ENCODE results near the gene MIS18A. TPM values are rescaled to one million over a fixed set of nuclear protein-coding genes. Genes with fewer than 3 reads are reported as not detected.
A peak's percentile ranks its signal among the peaks of the same experiment; 100 is the strongest.
"Not testable (repeated sequence)": the region's sequence is repeated elsewhere in the genome, so short reads cannot be mapped to it uniquely, and the experiment has no call there.

MIS18A gene
- total RNA-seq, 3 donors from 2014 or later, result 6.6 to 16.3 (median 6.9) TPM

DNA sequence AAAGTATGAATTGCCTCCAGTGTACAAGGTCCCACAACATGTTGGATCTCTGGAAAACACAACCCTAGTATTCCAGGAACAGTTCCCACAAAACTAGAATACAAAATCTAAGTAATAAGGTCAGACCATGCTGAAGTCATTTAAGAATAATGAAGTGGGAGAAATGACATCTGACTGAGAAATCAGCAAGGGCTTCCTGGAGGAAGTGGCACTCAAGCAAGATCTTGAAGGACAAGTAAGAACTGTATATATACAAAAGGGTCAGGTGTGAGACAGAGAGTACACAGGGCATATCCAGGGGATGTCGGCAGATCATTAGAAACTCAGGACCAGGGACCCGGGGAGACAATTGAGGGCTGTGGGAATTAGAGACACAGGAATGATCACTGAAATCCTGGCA, 18.7 kb downstream of the MIS18A start:
- no peak overlapping the region for H3K4me3 ChIP-seq
- DNase-seq, result no peak
- no peaks in the 10 kb centered on the region for H3K4me1 ChIP-seq (ENCODE audit: low read depth)
- H3K9me3 ChIP-seq, result no peaks in the 10 kb centered on the region
- intact Hi-C loops (cut with DNase I, micrococcal nuclease), result no loop called here
- no peak for TF ChIP-seq CTCF (IDR thresholded peaks at IDR 0.05)
- ATAC-seq, result no peak
- no peaks in the 10 kb centered on the region for H3K36me3 ChIP-seq (ENCODE audit: low read depth)

- H3K4me3 ChIP-seq; DNase-seq; ATAC-seq; H3K4me1 ChIP-seq (ENCODE audit: low read depth); H3K36me3 ChIP-seq (ENCODE audit: low read depth); H3K9me3 ChIP-seq: not testable (repeated sequence)
- intact Hi-C loops (cut with DNase I, micrococcal nuclease), result loop anchor here (2.0 to 5.0 kb wide), 3 partner anchors 391 to 472 kb away; no protein-coding TSS in a partner anchor
Observed at GRCh38 chr21:32258786-32259048, 20.1 kb downstream of the MIS18A start.

GRCh38 chr21:32257962-32258785, 20.7 kb downstream of the MIS18A start:
- Histone ChIP-seq H3K36me3 (ENCODE audit: low read depth) (no peaks in the 10 kb centered on the region), H3K9me3 (no peaks in the 10 kb centered on the region), H3K4me1 (ENCODE audit: low read depth) (no peaks in the 10 kb centered on the region), H3K4me3 (no peak overlapping the region)
- intact Hi-C loops (cut with DNase I, micrococcal nuclease), result loop anchor here (2.0 to 5.0 kb wide), 3 partner anchors 391 to 471 kb away; no protein-coding TSS in a partner anchor
- DNase-seq (peak in 2 of 3 donors; percentile 72 to 77), ATAC-seq (peak; percentile 91)
- peak; percentile 33 for TF ChIP-seq CTCF (IDR thresholded peaks at IDR 0.05)

GRCh38 chr21:32256873-32257620, 21.8 kb downstream of the MIS18A start:
- ATAC-seq (peak; percentile 60), DNase-seq (peak in 2 of 3 donors; percentile 34 to 37)
- Histone ChIP-seq H3K9me3 (no peaks in the 10 kb centered on the region), H3K36me3 (ENCODE audit: low read depth) (no peaks in the 10 kb centered on the region), H3K4me3 (no peak overlapping the region), H3K4me1 (ENCODE audit: low read depth) (no peaks in the 10 kb centered on the region)
- TF ChIP-seq CTCF (IDR thresholded peaks at IDR 0.05), result no peak
- intact Hi-C loops (cut with DNase I, micrococcal nuclease), result loop anchor here in 1 of 2 donors (5.0 kb wide), 1 partner anchor 390 kb away; no protein-coding TSS in a partner anchor

GRCh38 chr21:32256251-32256650, 22.6 kb downstream of the MIS18A start:
- no peak for TF ChIP-seq CTCF (IDR thresholded peaks at IDR 0.05)
- no peaks in the 10 kb centered on the region for H3K36me3 ChIP-seq (ENCODE audit: low read depth)

DNA sequence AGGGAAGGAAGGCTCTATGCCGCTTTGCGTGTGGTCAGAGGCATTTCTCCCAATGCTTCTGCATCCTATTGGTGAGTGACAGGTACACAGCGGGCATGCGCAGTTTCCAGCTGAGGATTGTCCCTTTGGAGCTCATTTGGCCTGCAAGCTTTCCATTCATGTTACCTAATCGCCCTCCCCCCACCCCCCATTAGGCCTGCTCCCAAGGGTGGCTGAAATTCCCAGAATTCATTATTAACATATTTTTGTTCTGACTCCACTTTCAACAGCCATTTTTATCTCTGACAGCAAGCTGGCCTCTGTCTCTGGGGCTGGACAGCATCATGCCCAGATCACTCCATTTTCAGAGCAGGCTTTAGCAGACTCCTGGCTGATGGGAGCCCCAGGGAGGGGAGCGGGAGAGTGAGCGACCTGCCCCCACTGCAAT, 25.6 kb downstream of the MIS18A start:
- TF ChIP-seq CTCF (IDR thresholded peaks at IDR 0.05), result no peak
- ATAC-seq (no peak), DNase-seq (no peak)
- H3K4me1 ChIP-seq (ENCODE audit: low read depth), result no peaks in the 10 kb centered on the region
- intact Hi-C loops (cut with DNase I, micrococcal nuclease), result no loop called here
- H3K4me3 ChIP-seq, result no peak overlapping the region
- no peaks in the 10 kb centered on the region for H3K36me3 ChIP-seq (ENCODE audit: low read depth)
- H3K9me3 ChIP-seq, result no peaks in the 10 kb centered on the region

More at GRCh38 chr21:32256251-32256650, 22.6 kb downstream of the MIS18A start:
- no peak for DNase-seq
- no peak for ATAC-seq
- intact Hi-C loops (cut with DNase I, micrococcal nuclease), result loop anchor here in 1 of 2 donors (5.0 kb wide), 1 partner anchor 389 kb away; no protein-coding TSS in a partner anchor
- no peak overlapping the region for H3K4me3 ChIP-seq
- H3K4me1 ChIP-seq (ENCODE audit: low read depth), result no peaks in the 10 kb centered on the region
- H3K9me3 ChIP-seq, result no peaks in the 10 kb centered on the region
